ENCODE measurements around the gene GSDME. TPM values are rescaled to one million over a fixed set of nuclear protein-coding genes. Genes with fewer than 3 reads are reported as not detected.

Gene GSDME
- total RNA-seq, 1 donor from 2014 or later, result 33.7 TPM

DNA sequence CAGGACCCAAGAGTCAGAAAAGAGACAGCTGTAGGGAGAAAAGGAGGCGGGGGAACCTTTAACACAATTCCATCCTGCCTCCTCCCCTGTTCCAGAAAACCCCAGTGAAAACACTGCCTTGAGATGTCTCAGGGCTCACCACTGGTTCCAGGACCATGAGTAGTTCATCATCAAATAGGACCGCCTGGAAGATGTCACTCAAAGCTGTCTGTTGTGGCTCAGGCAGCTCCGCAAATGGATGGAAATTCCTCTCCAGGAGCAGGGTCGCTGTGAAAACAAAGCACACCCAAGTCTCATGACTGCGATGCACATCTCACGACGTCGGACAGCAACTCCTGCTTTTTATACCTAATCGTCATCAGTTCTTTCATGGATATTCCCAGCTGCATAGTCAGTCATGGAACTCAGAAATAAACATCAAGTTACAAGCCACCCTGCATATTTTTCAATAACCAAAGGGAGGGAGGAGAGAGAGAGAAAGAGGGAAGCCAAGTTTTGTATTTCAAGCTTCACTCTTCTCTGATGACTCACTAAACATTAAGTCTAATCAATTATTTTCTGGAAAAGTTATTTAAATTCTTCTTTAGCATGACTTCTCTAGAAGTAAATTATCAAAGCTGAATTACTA is 49.2 kb downstream of the GSDME start:
- DNase-seq (ENCODE audit: low read depth), result no peak

DNA sequence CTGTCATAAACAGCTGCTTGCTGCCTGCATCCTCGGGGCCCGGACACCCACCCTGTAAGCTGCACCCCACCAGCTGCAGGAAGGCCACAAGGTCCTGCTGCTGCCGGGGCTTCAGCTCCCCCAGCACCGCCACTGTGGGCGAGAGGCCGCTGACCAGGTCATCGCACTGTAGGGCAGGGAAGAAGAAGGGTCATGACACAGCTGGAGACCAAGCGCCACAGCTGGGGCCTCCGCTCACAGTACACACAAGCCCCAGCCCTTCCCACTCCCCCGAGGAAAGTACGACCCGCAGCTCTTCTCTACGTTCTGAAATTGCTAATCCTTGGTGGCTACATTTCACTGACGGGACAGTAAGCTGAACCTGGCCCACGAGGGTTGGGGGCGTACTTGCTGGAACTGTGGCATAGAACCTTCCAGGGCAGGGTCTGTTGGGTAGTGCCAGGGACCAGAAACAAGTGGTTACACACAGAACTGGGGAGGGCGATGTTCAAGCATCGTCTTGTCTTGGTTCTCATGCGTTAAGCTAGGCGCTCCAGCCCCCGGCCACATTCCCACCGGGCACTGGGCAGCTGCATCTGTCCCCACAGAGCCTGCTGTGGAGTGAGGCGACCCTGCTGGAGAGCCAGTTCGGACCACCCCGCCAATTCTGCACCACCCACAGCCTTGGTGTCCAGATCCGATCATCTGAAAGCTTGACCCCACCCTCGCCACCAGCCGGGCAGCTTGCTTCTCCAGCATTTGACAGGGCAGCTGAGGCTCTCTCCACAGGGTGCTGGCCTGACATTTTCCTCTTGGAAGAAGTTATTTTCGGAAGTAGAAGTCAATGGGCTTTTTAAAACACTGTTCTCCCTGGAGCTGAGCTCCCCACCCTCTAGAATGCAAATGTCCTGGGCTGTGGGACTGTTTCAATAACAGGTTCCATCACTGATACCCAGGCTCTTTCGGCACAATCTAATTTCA is 50.8 kb downstream of the GSDME start:
- peak; percentile 76 for DNase-seq (ENCODE audit: low read depth)

DNA sequence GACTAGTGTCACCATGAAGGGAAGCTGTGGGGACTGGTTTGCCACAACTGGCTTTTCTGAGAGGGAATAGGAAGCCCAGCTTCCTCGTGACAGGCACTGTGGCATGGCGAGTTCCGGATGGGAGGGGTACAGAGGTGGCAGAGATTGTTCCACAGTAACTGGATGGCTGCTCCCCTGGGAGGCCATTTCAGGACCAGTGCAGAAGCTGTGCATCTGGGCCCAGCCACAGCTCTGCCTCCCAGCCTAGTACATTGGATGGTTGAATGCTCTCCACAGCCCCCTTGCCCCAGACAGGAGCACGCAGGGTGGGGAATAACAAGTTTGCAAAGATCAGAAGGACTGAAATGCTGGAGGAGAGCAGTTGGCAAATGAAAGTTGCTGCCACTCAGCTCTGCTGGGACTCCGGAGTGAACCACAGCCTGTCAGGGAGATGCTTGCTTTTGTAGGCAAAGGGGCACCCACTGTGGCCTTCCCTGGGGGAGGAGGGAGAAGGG is 51.8 kb downstream of the GSDME start:
- DNase-seq (ENCODE audit: low read depth), result peak; percentile 36

DNA sequence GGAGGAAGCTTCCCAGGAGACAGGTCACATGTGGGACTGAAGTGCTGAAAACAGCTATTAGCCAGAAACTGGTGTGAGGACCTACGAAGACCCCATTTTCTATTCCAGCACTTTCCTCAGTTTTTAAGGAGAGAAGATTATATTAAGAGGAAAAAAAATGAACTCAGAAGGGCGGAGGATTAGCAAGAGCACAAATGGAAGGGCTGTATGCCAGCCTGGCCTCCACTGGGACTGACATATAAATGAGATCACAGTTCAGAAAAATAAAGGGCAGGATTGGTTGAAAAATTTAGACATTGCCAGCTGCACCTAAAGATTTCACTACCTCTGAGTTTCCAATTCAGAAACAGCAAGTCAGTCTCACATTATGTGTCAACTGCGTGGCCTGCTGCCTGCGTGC is 53.0 kb downstream of the GSDME start:
- peak; percentile 41 for DNase-seq (ENCODE audit: low read depth)

DNA sequence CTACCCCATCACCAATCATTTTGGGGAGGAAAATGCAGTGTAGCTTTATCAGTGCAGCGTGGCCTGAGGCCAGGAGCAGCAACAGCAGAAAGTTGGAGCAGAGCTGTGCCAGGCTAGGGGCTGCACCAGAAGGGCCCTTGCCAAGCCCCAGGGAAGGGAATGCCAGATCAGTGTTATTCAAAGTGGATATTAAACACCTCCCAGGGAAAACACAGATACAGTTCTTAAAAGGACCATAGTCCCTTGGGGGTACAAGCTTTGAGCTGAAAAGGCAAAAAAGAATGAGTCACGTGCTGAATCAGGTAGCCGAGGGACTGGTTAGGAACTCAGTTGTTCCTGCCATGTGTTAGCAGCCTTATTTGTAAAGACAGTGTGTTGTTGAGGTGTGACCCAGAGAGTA is 54.0 kb downstream of the GSDME start:
- no peak for DNase-seq (ENCODE audit: low read depth)

DNA sequence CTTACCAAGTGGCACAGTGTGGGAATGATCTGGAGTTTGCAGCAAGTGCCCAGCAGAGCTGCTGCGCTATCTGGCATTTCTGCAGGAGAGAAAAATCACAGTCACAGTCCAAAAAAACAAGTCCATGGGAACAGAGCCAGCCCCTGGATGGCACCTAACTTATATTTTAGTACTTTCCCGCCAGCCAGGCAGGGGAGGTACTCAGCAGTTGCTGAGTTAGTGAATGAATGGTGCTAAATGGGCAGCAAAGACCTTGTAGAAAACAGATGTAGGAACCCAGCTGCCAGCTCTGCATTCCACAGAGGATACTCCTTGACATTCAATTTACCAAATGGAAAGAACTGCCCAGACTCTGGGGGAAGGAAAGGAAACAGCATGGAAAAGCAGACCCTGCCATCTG is 54.5 kb downstream of the GSDME start:
- peak; percentile 62 for DNase-seq (ENCODE audit: low read depth)

DNA sequence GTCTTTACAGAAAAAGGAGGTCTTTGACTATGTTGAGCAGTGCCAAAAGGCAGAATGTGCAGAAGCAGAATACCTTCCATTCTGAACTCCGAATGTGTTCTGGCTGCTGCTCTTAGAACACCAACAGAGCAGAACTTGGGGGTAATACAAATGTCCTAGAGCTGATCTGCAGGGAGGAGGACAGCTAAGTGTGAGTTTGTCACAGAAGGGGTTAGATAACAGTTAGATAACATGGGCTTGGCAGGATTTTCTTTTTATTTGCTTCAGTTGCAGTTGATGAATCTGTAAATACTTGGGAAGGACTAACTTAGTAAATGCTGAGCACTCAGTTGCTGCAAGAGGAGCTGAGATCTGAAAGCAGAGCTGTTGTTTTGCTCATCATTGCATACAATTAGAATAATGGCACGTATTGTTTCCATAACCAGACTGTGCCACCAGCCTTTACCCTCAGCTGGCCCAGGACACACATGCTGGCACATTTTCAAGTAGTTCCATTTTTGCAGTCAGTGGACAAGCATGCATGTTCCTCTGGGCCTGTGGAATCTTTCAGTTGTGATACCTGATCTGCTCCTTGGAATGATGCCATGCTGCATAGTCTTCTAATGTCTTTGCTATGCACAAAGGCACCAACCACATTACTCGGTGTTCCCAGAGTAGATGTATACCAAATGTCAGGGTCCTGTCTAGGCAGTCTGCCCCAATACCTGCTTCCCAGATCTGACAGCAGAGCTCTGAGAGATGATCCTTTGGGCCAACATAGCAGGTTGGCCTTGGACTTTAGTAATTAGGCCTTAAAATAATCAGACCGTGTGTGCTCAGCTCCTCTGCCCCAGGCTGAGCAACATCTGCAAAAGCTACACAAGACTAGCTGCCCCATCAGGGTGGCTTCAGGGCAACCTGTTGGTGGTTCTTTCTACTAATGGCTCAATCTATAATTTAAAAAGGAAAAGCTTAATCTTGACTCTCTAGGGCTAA is 55.7 kb downstream of the GSDME start:
- DNase-seq (ENCODE audit: low read depth), result peak; percentile 95

DNA sequence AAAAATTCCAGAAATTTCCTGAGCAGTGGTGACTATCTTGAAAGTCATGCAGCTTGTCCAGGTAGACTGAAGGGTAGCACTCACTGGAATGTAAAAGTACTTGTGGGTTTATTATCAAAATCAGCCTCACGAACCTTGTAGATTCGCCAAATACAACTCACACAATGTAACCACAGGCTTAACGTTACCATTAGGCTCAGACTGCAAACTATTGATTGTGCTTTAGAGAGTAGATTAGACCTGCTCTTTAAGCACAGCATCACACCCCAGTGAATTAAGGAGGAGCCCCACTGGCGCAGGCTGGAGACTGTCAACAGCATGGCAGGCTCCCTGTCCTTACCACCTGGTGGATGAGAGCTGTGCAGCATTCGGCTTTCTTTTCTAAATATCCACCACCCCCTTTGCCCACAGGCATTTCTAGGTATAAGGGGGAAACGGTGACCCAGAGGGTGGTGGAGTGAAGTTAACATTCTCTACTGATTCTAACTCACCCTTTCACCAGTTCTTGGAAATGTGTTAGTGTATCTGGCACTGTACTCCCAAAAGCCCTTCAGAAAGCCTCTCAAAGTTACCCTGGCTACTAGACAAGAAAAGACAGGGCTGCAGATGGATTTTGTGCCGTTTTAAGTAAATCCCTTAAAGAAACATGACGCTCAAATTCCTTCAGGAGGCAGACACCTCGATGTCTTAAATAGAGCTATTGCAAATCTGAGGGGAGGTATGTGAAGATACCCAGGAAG is 56.6 kb downstream of the GSDME start:
- no peak for DNase-seq (ENCODE audit: low read depth)

DNA sequence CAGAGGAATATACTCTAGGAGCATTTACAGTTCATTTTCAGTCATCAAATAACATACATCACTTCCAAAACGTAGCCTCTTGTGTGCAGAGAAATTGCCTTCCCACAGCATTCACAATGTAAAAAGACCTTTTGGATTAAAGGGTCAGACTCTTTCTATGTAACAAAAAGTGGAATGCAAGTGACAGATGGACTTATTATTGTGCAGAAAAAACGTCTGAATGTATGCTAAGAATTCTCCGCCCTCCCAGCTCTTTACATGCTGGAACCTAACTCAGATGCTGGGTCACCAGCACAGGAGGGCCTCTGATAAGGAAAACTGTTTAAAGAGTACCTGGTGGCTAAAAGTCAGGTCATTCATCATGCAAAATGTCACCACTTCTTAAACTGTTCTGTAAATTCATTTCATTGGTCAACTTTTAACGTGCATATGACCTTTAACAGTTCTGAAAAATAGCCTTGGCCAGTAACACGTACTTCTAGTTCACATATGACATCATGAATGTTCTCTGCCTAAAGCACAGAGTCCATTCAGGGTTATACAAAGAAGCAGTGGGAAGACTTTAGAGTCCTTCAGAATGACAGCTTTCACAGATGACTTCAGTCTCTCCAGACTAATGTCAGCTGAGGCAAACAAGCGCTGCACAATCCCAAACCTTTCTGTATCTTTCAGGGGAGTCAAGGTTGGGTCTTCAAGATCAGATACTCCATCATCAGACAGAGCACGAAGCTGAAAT is 58.6 kb downstream of the GSDME start:
- no peak for DNase-seq (ENCODE audit: low read depth)

DNA sequence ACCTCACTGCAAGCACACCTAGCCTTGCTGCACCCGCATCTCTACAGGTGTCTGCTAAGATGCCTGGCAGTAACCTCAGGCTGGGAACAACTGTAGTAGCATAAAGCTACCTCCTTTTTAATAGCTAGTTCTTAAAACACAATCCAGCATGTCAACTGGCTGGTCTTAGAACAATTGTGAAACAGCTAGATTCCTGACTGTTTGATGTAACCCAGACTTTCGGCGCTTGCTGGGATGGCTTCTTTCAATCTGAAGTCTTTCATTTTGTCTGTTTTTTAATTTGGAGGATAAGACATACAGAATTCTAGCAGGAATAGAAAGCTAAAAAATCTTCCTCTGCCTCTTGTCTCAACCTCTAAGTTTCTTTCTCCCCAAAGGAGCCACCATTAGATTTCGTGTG is 59.8 kb downstream of the GSDME start:
- no peak for DNase-seq (ENCODE audit: low read depth)

DNA sequence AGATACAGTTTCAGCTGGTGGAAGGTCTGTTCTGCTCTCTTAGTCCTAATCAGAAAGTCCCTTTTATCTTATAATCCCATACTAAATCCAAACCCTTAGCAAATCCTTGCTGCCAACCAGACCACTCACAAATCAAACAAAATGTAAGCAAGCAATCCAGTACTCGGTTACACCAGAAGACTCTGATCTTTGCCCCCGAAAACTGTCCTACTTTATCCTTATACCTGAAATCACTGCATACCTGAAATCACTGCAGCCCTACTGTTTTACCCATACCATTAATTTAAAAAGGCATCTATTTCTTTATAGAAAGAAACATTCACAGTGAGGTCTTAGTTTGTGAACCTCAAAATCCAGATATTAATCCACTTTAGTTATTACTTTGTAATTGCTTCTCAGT is 64.7 kb downstream of the GSDME start:
- DNase-seq (ENCODE audit: low read depth), result no peak

DNA sequence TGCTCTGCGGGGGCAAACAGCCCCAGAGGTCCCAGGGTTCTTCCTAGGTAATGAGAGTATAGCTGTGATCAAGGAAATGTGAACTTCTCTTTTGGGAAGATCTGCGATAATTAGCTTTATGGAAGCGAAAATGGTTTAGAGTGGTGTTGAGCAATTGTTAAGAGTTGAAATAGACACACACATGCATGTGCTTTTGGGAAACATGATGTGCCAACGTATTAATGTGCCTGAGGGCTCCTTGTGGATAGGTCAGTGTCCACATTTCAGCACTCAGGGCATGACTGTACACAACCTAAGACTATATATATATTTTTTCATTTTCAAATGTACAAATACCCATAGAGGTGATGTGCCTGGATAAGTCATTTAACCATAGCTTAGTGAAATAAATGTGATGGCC is 67.0 kb downstream of the GSDME start:
- no peak for DNase-seq (ENCODE audit: low read depth)

DNA sequence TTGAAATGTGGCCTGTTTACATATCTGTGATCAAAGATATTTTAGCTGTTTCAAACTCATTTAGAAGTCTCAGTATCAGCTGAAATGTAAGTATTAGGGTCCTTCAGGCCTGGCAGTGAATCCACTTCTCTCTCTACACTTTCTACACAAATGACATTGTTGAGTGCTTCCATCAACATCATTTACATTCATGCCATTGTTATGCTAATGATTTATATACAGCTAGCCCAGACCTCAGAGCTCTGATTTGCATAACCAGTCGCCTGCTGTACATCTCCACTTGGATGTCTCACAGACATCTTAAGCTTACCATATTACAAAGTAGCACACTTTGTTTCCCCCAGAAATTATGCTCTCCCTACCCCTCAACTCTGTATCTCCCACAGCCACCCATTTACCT is 71.6 kb downstream of the GSDME start:
- no peak for DNase-seq (ENCODE audit: low read depth)

DNA sequence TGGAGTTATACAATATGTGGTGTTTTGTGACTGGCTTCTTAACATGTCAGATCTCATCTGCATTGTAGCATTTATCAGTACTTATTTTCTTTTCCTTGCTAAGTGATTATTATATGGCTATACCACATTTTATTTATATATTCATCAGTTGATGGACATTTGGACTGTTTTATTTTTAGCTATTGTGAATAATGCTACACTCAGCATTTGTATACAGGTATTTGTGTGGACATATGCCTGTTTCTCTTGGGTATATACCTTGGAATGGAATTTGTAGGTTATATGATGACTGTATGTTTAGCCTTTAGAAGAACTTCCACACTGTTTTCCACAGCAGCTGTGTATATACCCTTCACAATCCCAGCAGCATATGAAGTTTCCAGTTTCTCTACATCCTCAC is 86.5 kb downstream of the GSDME start:
- no peak for DNase-seq (ENCODE audit: low read depth)

DNA sequence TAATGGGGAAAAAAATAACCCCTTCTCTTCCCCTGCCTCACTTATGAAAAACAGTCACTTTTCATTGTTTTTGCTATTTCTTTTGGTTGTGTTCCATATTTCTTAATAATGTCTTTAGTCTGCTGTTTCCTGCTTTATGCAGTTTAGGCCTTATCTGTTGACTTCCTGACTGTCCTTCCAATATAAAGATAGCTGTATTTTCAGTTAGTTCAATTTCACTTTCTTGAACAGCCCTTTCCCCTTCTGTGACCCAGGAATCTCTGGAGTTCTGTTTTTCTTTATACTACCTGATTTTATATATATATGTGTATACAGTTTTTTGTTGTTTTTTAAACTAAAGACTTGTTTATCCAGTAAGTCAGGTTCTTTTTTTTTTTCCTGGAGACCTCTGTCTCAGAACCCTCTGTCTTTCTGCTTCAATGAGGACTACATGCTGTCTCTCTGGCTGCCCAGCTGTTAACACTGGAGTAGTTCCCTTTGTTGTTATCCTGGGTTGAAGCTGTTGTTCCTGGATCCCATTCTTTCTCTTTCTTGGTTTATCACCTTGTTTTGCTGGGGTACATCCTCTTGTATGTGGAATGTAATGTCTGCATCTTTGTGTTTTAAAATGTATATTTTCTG is 87.2 kb downstream of the GSDME start:
- DNase-seq (ENCODE audit: low read depth), result peak; percentile 40

DNA sequence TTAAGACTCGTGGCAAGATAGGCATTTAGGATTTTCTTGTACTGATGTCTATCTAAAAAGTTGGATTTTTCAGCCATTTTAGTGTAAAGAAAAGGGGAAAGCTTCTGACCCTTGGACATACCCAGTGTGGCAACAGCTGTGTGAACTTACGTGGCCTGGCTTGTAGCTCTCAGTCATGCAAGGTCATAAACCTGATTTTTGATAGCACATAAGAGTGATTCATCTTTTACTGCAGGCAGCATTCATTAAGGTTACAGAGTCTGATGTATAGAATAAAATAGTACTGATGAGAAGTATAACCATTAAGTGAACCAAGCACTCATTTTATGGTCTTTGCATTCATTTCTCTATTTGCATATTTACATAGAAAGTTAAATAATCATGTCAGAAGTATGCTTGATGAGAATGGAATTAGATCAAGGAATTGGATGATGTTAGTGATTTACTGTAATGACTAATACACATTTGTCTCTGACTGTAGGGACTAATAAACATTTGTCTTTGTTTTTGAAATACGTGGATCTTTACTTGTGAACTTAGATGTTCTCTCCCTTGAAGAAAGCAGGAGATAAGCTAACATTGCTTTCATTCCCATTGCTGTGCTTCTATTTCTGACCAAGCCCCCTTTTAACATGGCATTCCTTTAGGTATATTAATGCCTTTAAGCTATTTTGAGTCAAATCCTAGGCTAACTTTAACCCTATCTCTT is 88.2 kb downstream of the GSDME start:
- peak; percentile 38 for DNase-seq (ENCODE audit: low read depth)

DNA sequence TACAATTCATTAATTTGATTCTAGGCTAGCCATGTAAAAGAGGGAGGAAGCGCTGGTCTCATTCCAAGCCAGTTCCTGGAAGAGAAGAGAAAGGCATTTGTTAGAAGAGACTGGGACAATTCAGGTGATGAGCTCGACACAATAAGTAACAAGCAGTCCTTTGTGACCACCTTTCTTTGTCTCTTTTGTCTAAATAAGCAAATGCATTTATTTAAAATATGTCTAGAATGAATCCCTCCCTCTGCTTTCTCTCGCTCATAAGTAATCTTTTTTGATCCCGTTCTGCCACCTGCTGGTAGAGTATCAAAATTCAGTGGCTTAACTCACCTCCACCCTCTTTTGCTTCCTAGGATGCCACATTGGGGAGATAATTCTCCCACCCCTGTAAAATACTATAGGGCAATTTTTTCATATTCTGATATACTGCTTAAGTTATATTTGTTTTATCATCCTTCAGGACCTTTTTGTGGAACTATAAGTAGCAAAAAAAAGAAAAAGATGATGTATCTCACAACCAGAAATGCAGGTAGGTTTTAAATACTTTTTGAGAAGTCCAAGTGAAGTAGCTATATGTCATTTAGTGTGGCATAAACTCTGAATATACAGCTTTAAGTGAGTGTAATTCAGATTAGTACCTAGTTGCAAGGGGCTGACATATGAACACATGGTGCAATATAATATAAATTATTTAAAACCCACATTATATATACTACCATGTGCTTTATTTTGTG is 91.5 kb downstream of the GSDME start:
- DNase-seq (ENCODE audit: low read depth), result peak; percentile 78

DNA sequence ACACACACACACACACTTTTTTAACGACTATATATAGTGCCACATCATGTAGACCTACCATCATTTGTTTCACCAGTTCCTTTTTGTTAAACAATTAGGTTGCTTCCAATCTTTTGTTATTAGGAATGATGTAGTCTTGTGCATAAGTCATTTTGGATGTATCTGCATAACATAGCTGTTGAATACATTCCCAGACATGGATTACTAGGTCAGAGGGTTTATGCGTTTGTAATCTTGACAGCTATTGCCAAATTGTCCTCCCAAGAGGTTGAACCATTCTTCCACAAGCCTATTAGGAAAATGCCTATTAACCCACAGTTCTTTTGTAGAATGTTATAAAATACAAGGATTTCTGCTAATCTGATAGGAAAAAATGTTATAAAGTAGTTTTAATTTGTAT is 96.7 kb downstream of the GSDME start:
- no peak for DNase-seq (ENCODE audit: low read depth)

All from myocyte (in vitro differentiated cells).